Kidney (tissue), 14 donors: ENCODE measurements around the gene STK32B. TPM values are rescaled to one million over a fixed set of nuclear protein-coding genes. Genes with fewer than 3 reads are reported as not detected.

Experiments used
- DNase-seq, 5 donors: peaks; one replicate each; pipeline ENCODE4 v3.0.0-alpha.2; 2013 to 2020
- FAIRE-seq: peaks from 2 replicates; lab custom pipeline; 2012; peaks lifted over from hg19 to GRCh38; lab: Jason Lieb, UNC
- H3K27ac ChIP-seq, 2 donors: one replicate each; pipeline ENCODE4 v1.7.0; 2013; ENCODE audit warnings: low read depth in 2 of 2, low read length in 2 of 2, inconsistent platforms in 1 of 2
- H3K27me3 ChIP-seq: one replicate; pipeline ENCODE4 v1.7.1; 2013; ENCODE audit warnings: low read length, inconsistent platforms; ENCODE audit not compliant: control insufficient read depth, insufficient read depth
- H3K36me3 ChIP-seq, 3 donors: one replicate each; pipeline versions ENCODE4 v1.7.0 to v1.7.1; 2013; ENCODE audit warnings: low read length in 3 of 3, control low read depth in 1 of 3, inconsistent platforms in 1 of 3; ENCODE audit not compliant: insufficient read depth in 3 of 3, control insufficient read depth in 2 of 3
- H3K4me1 ChIP-seq, 3 donors: one replicate each; pipeline versions ENCODE4 v1.7.0 to v1.7.1; 2013; ENCODE audit warnings: low read length in 3 of 3, inconsistent platforms in 1 of 3, low read depth in 1 of 3; ENCODE audit not compliant: control insufficient read depth in 2 of 3, insufficient read depth in 2 of 3
- H3K4me3 ChIP-seq, 3 donors: one replicate each; pipeline versions ENCODE4 v1.7.0 to v1.8.1; 2013; ENCODE audit warnings: low read length in 3 of 3, control low read depth in 1 of 3, inconsistent platforms in 1 of 3
- H3K9ac ChIP-seq, 3 donors: one replicate each; pipeline versions ENCODE4 v1.7.0 to v1.7.1; 2013; ENCODE audit warnings: low read length in 3 of 3, control low read depth in 1 of 3, inconsistent platforms in 1 of 3
- H3K9me3 ChIP-seq, 3 donors: one replicate each; pipeline versions ENCODE4 v1.7.0 to v1.7.1; 2013; ENCODE audit warnings: low read length in 3 of 3, control low read depth in 1 of 3, inconsistent platforms in 1 of 3; ENCODE audit not compliant: control insufficient read depth in 2 of 3, insufficient read depth in 1 of 3
- CTCF ChIP-seq: IDR thresholded peaks from 3 replicates; pipeline ENCODE4 v1.5.1; 2012; ENCODE audit warnings: mild to moderate bottlenecking, moderate library complexity, borderline replicate concordance; ENCODE audit not compliant: insufficient read depth; ENCODE audit errors: extremely low read depth
- intact Hi-C: fragments of 100-400 bp; cut with DNase I; formaldehyde crosslinking; loops from one replicate; pipeline ENCODE4 v1.11.1; 2022
- polyA plus RNA-seq: library from polyadenylated mRNA; stranded (reverse); fragments of 350-450 nt; fragmentation: Illumina TruSeq; extraction: RNeasy Lipid Tissue Mini Kit (QIAGEN cat#74804); gene quantifications from one replicate; pipeline ENCODE4 v1.2.3, GENCODE V29; 2014; ENCODE audit warnings: low read depth, low replicate concordance; ENCODE audit not compliant: insufficient read depth
- total RNA-seq: library from RNA; stranded (reverse); fragmentation: NEBNext Ultra II Directional; extraction: Animal tissue kit (Norgen Biotek cat#: 25700); gene quantifications from one replicate; pipeline ENCODE4 v1.2.1, GENCODE V29; 2021
- donor health status: control.
- donor health status: control.
- donor health status: control.
- donor health status: control.
- donor health status: control.
- donor health status: DM: yes; HTN: yes; CAD: no.
- donor health status: Normal renal cell carcinoma (clear cell type).

Gene STK32B
- total and polyA plus RNA-seq, 2 donors from 2014 or later, result 18.1 to 18.2 TPM

GRCh38 chr4:5198656-5199541 is 147.6 kb downstream of the STK32B start:
- Histone ChIP-seq H3K27ac (no peak overlapping the region), H3K36me3 (no peaks in the 10 kb centered on the region), H3K9me3 (no peaks in the 10 kb centered on the region), H3K9ac (no peak overlapping the region), H3K27me3 (no peaks in the 10 kb centered on the region), H3K4me1 (no peaks in the 10 kb centered on the region), H3K4me3 (no peak overlapping the region)
- no peak for TF ChIP-seq CTCF
- intact Hi-C loops, result no loop called here
- FAIRE-seq (no peak), DNase-seq (peak in 1 of 5 donors; percentile 18)

GRCh38 chr4:5199912-5200311 is 148.6 kb downstream of the STK32B start:
- FAIRE-seq (no peak), DNase-seq (no peak)
- Histone ChIP-seq H3K36me3 (no peaks in the 10 kb centered on the region), H3K27me3 (no peaks in the 10 kb centered on the region), H3K9me3 (no peaks in the 10 kb centered on the region), H3K9ac (no peak overlapping the region), H3K4me1 (no peaks in the 10 kb centered on the region), H3K27ac (no peak overlapping the region), H3K4me3 (no peak overlapping the region)
- intact Hi-C loops, result no loop called here
- TF ChIP-seq CTCF, result no peak

GRCh38 chr4:5200513-5200912 is 149.2 kb downstream of the STK32B start:
- Histone ChIP-seq H3K9ac (no peak overlapping the region), H3K36me3 (no peaks in the 10 kb centered on the region), H3K9me3 (no peaks in the 10 kb centered on the region), H3K4me3 (no peak overlapping the region), H3K27ac (no peak overlapping the region), H3K4me1 (no peaks in the 10 kb centered on the region), H3K27me3 (no peaks in the 10 kb centered on the region)
- FAIRE-seq (no peak), DNase-seq (no peak)
- intact Hi-C loops, result no loop called here
- no peak for TF ChIP-seq CTCF
